Measurements from ENCODE around the gene PGPEP1. TPM values are rescaled to one million over a fixed set of nuclear protein-coding genes. Genes with fewer than 3 reads are reported as not detected.
A peak's percentile ranks its signal among the peaks of the same experiment; 100 is the strongest.

The PGPEP1 gene
- total RNA-seq, 1 experiment from 2014 or later: 6.5 TPM

DNA sequence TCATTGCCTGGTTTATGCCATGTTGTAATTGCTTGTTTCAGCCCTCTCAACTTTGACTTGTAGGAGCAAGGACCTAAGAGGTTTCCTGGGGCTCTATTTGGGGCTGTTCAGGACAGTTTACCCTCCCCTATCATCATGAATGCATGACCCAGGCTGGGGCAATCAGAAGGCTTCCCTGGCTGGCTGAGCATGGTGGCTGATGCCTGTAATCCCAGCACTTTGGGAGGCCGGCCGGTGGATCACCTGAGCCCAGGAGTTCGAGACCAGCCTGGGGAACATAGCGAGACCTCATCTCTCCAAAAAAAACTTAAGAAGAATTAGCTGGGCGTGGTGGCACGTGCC is 11.4 kb upstream of the PGPEP1 start:
- H3K27ac Mint-ChIP-seq (ENCODE audit: low read depth, unreplicated experiment): no peak overlapping the region
- no TSS peak for BruUV-seq (replicated peaks)
- TF ChIP-seq, protein P1, sequence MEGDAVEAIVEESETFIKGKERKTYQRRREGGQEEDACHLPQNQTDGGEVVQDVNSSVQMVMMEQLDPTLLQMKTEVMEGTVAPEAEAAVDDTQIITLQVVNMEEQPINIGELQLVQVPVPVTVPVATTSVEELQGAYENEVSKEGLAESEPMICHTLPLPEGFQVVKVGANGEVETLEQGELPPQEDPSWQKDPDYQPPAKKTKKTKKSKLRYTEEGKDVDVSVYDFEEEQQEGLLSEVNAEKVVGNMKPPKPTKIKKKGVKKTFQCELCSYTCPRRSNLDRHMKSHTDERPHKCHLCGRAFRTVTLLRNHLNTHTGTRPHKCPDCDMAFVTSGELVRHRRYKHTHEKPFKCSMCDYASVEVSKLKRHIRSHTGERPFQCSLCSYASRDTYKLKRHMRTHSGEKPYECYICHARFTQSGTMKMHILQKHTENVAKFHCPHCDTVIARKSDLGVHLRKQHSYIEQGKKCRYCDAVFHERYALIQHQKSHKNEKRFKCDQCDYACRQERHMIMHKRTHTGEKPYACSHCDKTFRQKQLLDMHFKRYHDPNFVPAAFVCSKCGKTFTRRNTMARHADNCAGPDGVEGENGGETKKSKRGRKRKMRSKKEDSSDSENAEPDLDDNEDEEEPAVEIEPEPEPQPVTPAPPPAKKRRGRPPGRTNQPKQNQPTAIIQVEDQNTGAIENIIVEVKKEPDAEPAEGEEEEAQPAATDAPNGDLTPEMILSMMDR (IDR thresholded peaks at IDR 0.05; ENCODE audit: unreplicated experiment): no peak
- no peaks in the 10 kb centered on the region for H3K27me3 Mint-ChIP-seq (ENCODE audit: insufficient read depth, unreplicated experiment)
- H3K36me3 Mint-ChIP-seq (ENCODE audit: insufficient read depth, unreplicated experiment): peaks cover 5% of the 10 kb centered on the region
- intact Hi-C loops (cut with micrococcal nuclease): loop anchor here (10.0 kb wide), 1 partner anchor 214 kb away; no protein-coding TSS in a partner anchor
- ChIA-PET CTCF (interaction anchor here (0.5 to 7.7 kb wide), 50 partner anchors 7 to 1507 kb away, joined by 3 to 257 read pairs (median 4); partner anchors contain the start of genes JUND, LRRC25 and SSBP4), POLR2A (interaction anchor here (0.6 to 7.6 kb wide), 14 partner anchors 10 to 191 kb away, joined by 3 to 178 read pairs (median 4); partner anchors contain the start of genes IQCN, JUND, MPV17L2 and PGPEP1)
- peaks cover 8% of the 10 kb centered on the region for H3K4me1 Mint-ChIP-seq (ENCODE audit: insufficient read depth, unreplicated experiment)
- DNase-seq (ENCODE audit: unreplicated experiment): no peak
- no peaks in the 10 kb centered on the region for H3K9me3 Mint-ChIP-seq (ENCODE audit: unreplicated experiment)
- H3K4me3 Mint-ChIP-seq (ENCODE audit: unreplicated experiment): peak overlapping the region; percentile 67

DNA sequence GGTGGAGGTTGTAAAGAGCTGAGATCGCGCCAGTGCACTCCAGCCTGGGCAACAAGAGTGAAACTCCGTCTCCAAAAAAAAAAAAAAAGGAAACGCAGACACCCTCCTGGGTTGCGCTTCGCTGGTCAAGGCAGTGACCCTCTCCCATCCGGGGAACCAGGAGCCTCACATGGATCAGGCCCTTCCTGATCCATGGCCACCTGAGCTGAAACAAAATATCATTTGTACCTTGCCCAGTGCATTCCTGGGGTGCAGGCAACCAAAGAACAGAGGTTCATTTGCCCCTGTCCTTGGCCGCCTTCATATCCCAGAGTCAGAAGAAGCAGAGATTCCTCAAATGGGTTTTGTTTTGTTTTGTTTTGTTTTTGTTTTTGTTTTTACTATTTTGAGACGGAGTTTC is 9.5 kb upstream of the PGPEP1 start:
- BruUV-seq (replicated peaks): no TSS peak
- H3K27ac Mint-ChIP-seq (ENCODE audit: low read depth, unreplicated experiment): no peak overlapping the region

DNA sequence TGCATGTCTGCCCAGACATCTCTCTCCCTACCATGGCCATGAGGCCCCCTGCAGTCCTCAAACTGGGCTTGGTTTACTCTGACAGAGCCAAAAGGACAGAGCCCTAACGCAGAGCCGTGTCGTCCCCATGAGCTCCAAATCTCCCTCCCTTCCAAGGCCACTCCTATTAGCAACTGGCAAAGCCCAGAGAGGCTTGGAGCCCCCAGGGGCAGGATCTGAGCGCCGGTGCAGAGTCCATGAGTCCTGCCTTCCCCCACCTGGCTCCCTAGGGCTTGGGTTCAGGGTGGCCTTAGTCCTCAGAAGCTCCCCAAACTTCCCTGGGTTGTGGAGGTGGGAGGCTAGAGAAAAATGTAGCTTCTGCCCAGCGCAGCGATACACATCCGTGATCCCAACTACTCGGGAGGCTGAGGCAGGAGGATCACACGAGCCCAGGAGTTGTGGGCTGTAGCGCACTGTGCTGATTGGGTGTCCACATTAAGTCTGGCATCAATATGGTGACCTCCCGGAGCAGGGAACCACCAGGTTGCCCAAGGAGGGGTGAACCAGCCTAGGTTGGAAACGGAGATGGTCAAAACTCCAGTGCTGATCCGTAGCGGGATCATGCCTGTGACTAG is 7.4 kb upstream of the PGPEP1 start:
- intact Hi-C loops (cut with micrococcal nuclease): no loop called here
- TF ChIP-seq, protein P1 (IDR thresholded peaks at IDR 0.05; ENCODE audit: unreplicated experiment): no peak
- BruUV-seq (replicated peaks): no TSS peak
- Mint-ChIP-seq H3K27me3 (ENCODE audit: insufficient read depth, unreplicated experiment) (no peaks in the 10 kb centered on the region), H3K27ac (ENCODE audit: low read depth, unreplicated experiment) (no peak overlapping the region), H3K36me3 (ENCODE audit: insufficient read depth, unreplicated experiment) (peaks cover 5% of the 10 kb centered on the region), H3K4me3 (ENCODE audit: unreplicated experiment) (no peak overlapping the region), H3K9me3 (ENCODE audit: unreplicated experiment) (no peaks in the 10 kb centered on the region), H3K4me1 (ENCODE audit: insufficient read depth, unreplicated experiment) (peaks cover 6% of the 10 kb centered on the region)
- ChIA-PET POLR2A (interaction anchor here (0.6 to 1.3 kb wide), 4 partner anchors 10 to 52 kb away, joined by 3 to 5 read pairs (median 3); partner anchors contain the start of genes JUND and LSM4), CTCF (interaction anchor here (0.7 to 1.1 kb wide), 4 partner anchors 10 to 141 kb away, joined by 3 to 4 read pairs (median 3); partner anchors contain the start of gene LSM4)
- no peak for DNase-seq (ENCODE audit: unreplicated experiment)

More for the DNA sequence above, 9.5 kb upstream of the PGPEP1 start:
- Mint-ChIP-seq H3K36me3 (ENCODE audit: insufficient read depth, unreplicated experiment) (peaks cover 5% of the 10 kb centered on the region), H3K4me1 (ENCODE audit: insufficient read depth, unreplicated experiment) (peaks cover 6% of the 10 kb centered on the region), H3K9me3 (ENCODE audit: unreplicated experiment) (no peaks in the 10 kb centered on the region), H3K27me3 (ENCODE audit: insufficient read depth, unreplicated experiment) (no peaks in the 10 kb centered on the region), H3K4me3 (ENCODE audit: unreplicated experiment) (no peak overlapping the region)
- POLR2A ChIA-PET: interaction anchor here (0.6 to 7.6 kb wide), 2 partner anchors 39 to 53 kb away, joined by 5 to 178 read pairs; partner anchors contain the start of genes IQCN and JUND
- no peak for DNase-seq (ENCODE audit: unreplicated experiment)
- intact Hi-C loops (cut with micrococcal nuclease): no loop called here
- CTCF ChIA-PET: interaction anchor here (0.6 to 7.7 kb wide), 4 partner anchors 52 to 78 kb away, joined by 3 to 257 read pairs (median 8); partner anchors contain the start of gene JUND
- TF ChIP-seq, protein P1 (IDR thresholded peaks at IDR 0.05; ENCODE audit: unreplicated experiment): no peak

DNA sequence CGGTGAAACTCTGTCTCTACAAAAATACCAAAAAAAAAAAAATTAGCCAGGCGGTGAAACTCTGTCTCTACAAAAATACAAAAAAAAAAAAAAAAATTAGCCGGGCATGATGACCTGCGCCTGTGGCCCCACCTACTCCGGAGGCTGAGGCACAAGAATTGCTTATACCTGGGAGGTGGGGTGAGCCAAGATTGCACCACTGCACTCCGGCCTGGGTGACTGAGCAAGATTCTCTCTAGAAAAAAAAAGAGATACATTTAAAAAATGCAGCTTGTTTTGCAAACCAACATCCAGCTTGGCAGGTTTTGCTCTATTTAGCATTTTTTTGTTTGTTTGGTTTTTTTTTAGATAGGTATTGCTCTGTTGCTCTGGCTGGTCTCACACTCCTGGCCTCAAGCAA is 6.7 kb upstream of the PGPEP1 start:
- no peak overlapping the region for H3K4me3 Mint-ChIP-seq (ENCODE audit: unreplicated experiment)
- no peaks in the 10 kb centered on the region for H3K9me3 Mint-ChIP-seq (ENCODE audit: unreplicated experiment)
- ChIA-PET POLR2A (interaction anchor here (0.6 to 0.7 kb wide), 2 partner anchors 52 to 144 kb away, joined by 3 to 7 read pairs; partner anchors contain the start of gene JUND), CTCF (interaction anchor here (0.7 to 0.8 kb wide), 2 partner anchors 10 to 12 kb away, joined by 3 to 9 read pairs; no protein-coding TSS in a partner anchor)
- no TSS peak for BruUV-seq (replicated peaks)
- no peaks in the 10 kb centered on the region for H3K36me3 Mint-ChIP-seq (ENCODE audit: insufficient read depth, unreplicated experiment)
- no peak overlapping the region for H3K27ac Mint-ChIP-seq (ENCODE audit: low read depth, unreplicated experiment)
- TF ChIP-seq, protein P1 (IDR thresholded peaks at IDR 0.05; ENCODE audit: unreplicated experiment): no peak
- intact Hi-C loops (cut with micrococcal nuclease): no loop called here
- DNase-seq (ENCODE audit: unreplicated experiment): peak; percentile 42
- no peaks in the 10 kb centered on the region for H3K27me3 Mint-ChIP-seq (ENCODE audit: insufficient read depth, unreplicated experiment)
- H3K4me1 Mint-ChIP-seq (ENCODE audit: insufficient read depth, unreplicated experiment): peaks cover 5% of the 10 kb centered on the region
